ENCODE data around the gene HCK.

The HCK gene

GRCh38 chr20:32138921-32139320, 86.9 kb downstream of the HCK start:
- 95% methylated on average over 8 of the region's 8 CpGs for WGBS (ENCODE audit: insufficient coverage)
- POLR2A ChIA-PET: no interaction called here
- Histone ChIP-seq H3K27me3 (replicated peaks in 2 of 5; ENCODE audit: control insufficient read depth in 4 of 5, insufficient read depth in 5 of 5, low read length in 4 of 5) (no peaks in the 10 kb centered on the region), H3K9me3 (ENCODE audit: control extremely low read depth in 1 of 5, control insufficient read depth in 4 of 5, insufficient read depth in 2 of 5, low read depth in 1 of 5, low read length in 4 of 5) (no peaks in the 10 kb centered on the region), H3K27ac (ENCODE audit: insufficient read depth in 1 of 2, low read depth in 1 of 2, low read length in 2 of 2, poor library complexity in 1 of 2, severe bottlenecking in 2 of 2) (no peak overlapping the region), H3K4me3 (ENCODE audit: control insufficient read depth in 1 of 7, extremely low read depth in 1 of 7, insufficient read depth in 4 of 7, low read depth in 2 of 7, low read length in 6 of 7) (no peak overlapping the region), H3K36me3 (ENCODE audit: control insufficient read depth in 4 of 4, insufficient read depth in 4 of 4, low read length in 3 of 4) (peaks cover 34 to 82% (median 57%) of the 10 kb centered on the region in 4 experiments), H3K4me1 (ENCODE audit: control extremely low read depth in 1 of 4, control insufficient read depth in 4 of 4, insufficient read depth in 4 of 4, low read length in 3 of 4) (no peaks in the 10 kb centered on the region)
- DNase-seq: no peak
- CTCF ChIA-PET: no interaction called here

GRCh38 chr20:32139947-32140346, 87.9 kb downstream of the HCK start:
- no peaks in the 10 kb centered on the region for H3K27me3 ChIP-seq (replicated peaks in 2 of 5; ENCODE audit: control insufficient read depth in 4 of 5, insufficient read depth in 5 of 5, low read length in 4 of 5)
- H3K36me3 ChIP-seq (ENCODE audit: control insufficient read depth in 4 of 4, insufficient read depth in 4 of 4, low read length in 3 of 4): peaks cover 33 to 87% (median 65%) of the 10 kb centered on the region in 4 experiments
- no peaks in the 10 kb centered on the region for H3K4me1 ChIP-seq (ENCODE audit: control extremely low read depth in 1 of 4, control insufficient read depth in 4 of 4, insufficient read depth in 4 of 4, low read length in 3 of 4)
- no peak for DNase-seq
- WGBS (ENCODE audit: insufficient coverage): 100% methylated on average over 2 of the region's 3 CpGs
- H3K27ac ChIP-seq (ENCODE audit: insufficient read depth in 1 of 2, low read depth in 1 of 2, low read length in 2 of 2, poor library complexity in 1 of 2, severe bottlenecking in 2 of 2): no peak overlapping the region
- no peaks in the 10 kb centered on the region for H3K9me3 ChIP-seq (ENCODE audit: control extremely low read depth in 1 of 5, control insufficient read depth in 4 of 5, insufficient read depth in 2 of 5, low read depth in 1 of 5, low read length in 4 of 5)
- no peak overlapping the region for H3K4me3 ChIP-seq (ENCODE audit: control insufficient read depth in 1 of 7, extremely low read depth in 1 of 7, insufficient read depth in 4 of 7, low read depth in 2 of 7, low read length in 6 of 7)
- ChIA-PET POLR2A (no interaction called here), CTCF (no interaction called here)

GRCh38 chr20:32140603-32141002, 88.6 kb downstream of the HCK start:
- no peak for DNase-seq
- Histone ChIP-seq H3K27ac (ENCODE audit: insufficient read depth in 1 of 2, low read depth in 1 of 2, low read length in 2 of 2, poor library complexity in 1 of 2, severe bottlenecking in 2 of 2) (no peak overlapping the region), H3K27me3 (replicated peaks in 2 of 5; ENCODE audit: control insufficient read depth in 4 of 5, insufficient read depth in 5 of 5, low read length in 4 of 5) (no peaks in the 10 kb centered on the region), H3K4me1 (ENCODE audit: control extremely low read depth in 1 of 4, control insufficient read depth in 4 of 4, insufficient read depth in 4 of 4, low read length in 3 of 4) (no peaks in the 10 kb centered on the region), H3K9me3 (ENCODE audit: control extremely low read depth in 1 of 5, control insufficient read depth in 4 of 5, insufficient read depth in 2 of 5, low read depth in 1 of 5, low read length in 4 of 5) (no peaks in the 10 kb centered on the region), H3K36me3 (ENCODE audit: control insufficient read depth in 4 of 4, insufficient read depth in 4 of 4, low read length in 3 of 4) (peaks cover 35 to 93% (median 70%) of the 10 kb centered on the region in 4 experiments), H3K4me3 (ENCODE audit: control insufficient read depth in 1 of 7, extremely low read depth in 1 of 7, insufficient read depth in 4 of 7, low read depth in 2 of 7, low read length in 6 of 7) (no peak overlapping the region)
- CTCF ChIA-PET: no interaction called here
- WGBS (ENCODE audit: insufficient coverage): 100% methylated on average over 1 of the region's 4 CpGs
- POLR2A ChIA-PET: no interaction called here

- CTCF ChIA-PET: no interaction called here
- Histone ChIP-seq H3K36me3 (ENCODE audit: control insufficient read depth in 4 of 4, insufficient read depth in 4 of 4, low read length in 3 of 4) (peaks cover 32 to 96% (median 72%) of the 10 kb centered on the region in 4 experiments), H3K9me3 (ENCODE audit: control extremely low read depth in 1 of 5, control insufficient read depth in 4 of 5, insufficient read depth in 2 of 5, low read depth in 1 of 5, low read length in 4 of 5) (no peaks in the 10 kb centered on the region), H3K4me3 (ENCODE audit: control insufficient read depth in 1 of 7, extremely low read depth in 1 of 7, insufficient read depth in 4 of 7, low read depth in 2 of 7, low read length in 6 of 7) (no peak overlapping the region), H3K4me1 (ENCODE audit: control extremely low read depth in 1 of 4, control insufficient read depth in 4 of 4, insufficient read depth in 4 of 4, low read length in 3 of 4) (no peaks in the 10 kb centered on the region), H3K27me3 (replicated peaks in 2 of 5; ENCODE audit: control insufficient read depth in 4 of 5, insufficient read depth in 5 of 5, low read length in 4 of 5) (no peaks in the 10 kb centered on the region), H3K27ac (ENCODE audit: insufficient read depth in 1 of 2, low read depth in 1 of 2, low read length in 2 of 2, poor library complexity in 1 of 2, severe bottlenecking in 2 of 2) (no peak overlapping the region)
- 98% methylated on average over 21 of the region's 21 CpGs for WGBS (ENCODE audit: insufficient coverage)
- POLR2A ChIA-PET: no interaction called here
- no peak for DNase-seq
Observed at GRCh38 chr20:32141465-32141980, 89.5 kb downstream of the HCK start.

GRCh38 chr20:32142088-32142487, 90.0 kb downstream of the HCK start:
- H3K36me3 ChIP-seq (ENCODE audit: control insufficient read depth in 4 of 4, insufficient read depth in 4 of 4, low read length in 3 of 4): peaks cover 35 to 93% (median 73%) of the 10 kb centered on the region in 4 experiments
- H3K9me3 ChIP-seq (ENCODE audit: control extremely low read depth in 1 of 5, control insufficient read depth in 4 of 5, insufficient read depth in 2 of 5, low read depth in 1 of 5, low read length in 4 of 5): no peaks in the 10 kb centered on the region
- ChIA-PET CTCF (interaction anchor here (1.0 kb wide), 1 partner anchor 10 kb away, joined by 3 read pairs; no protein-coding TSS in a partner anchor), POLR2A (interaction anchor here (0.6 kb wide), 1 partner anchor 10 kb away, joined by 4 read pairs; no protein-coding TSS in a partner anchor)
- no peak for DNase-seq
- no peaks in the 10 kb centered on the region for H3K27me3 ChIP-seq (replicated peaks in 2 of 5; ENCODE audit: control insufficient read depth in 4 of 5, insufficient read depth in 5 of 5, low read length in 4 of 5)
- H3K4me3 ChIP-seq (ENCODE audit: control insufficient read depth in 1 of 7, extremely low read depth in 1 of 7, insufficient read depth in 4 of 7, low read depth in 2 of 7, low read length in 6 of 7): no peak overlapping the region
- H3K27ac ChIP-seq (ENCODE audit: insufficient read depth in 1 of 2, low read depth in 1 of 2, low read length in 2 of 2, poor library complexity in 1 of 2, severe bottlenecking in 2 of 2): no peak overlapping the region
- WGBS (ENCODE audit: insufficient coverage): 100% methylated on average over 2 of the region's 5 CpGs
- H3K4me1 ChIP-seq (ENCODE audit: control extremely low read depth in 1 of 4, control insufficient read depth in 4 of 4, insufficient read depth in 4 of 4, low read length in 3 of 4): no peaks in the 10 kb centered on the region

GRCh38 chr20:32142991-32143390, 90.9 kb downstream of the HCK start:
- H3K27me3 ChIP-seq (replicated peaks in 2 of 5; ENCODE audit: control insufficient read depth in 4 of 5, insufficient read depth in 5 of 5, low read length in 4 of 5): no peaks in the 10 kb centered on the region
- 100% methylated on average over 10 of the region's 15 CpGs for WGBS (ENCODE audit: insufficient coverage)
- peaks cover 31 to 87% (median 66%) of the 10 kb centered on the region in 4 experiments for H3K36me3 ChIP-seq (ENCODE audit: control insufficient read depth in 4 of 4, insufficient read depth in 4 of 4, low read length in 3 of 4)
- POLR2A ChIA-PET: no interaction called here
- no peak overlapping the region for H3K4me3 ChIP-seq (ENCODE audit: control insufficient read depth in 1 of 7, extremely low read depth in 1 of 7, insufficient read depth in 4 of 7, low read depth in 2 of 7, low read length in 6 of 7)
- no peaks in the 10 kb centered on the region for H3K9me3 ChIP-seq (ENCODE audit: control extremely low read depth in 1 of 5, control insufficient read depth in 4 of 5, insufficient read depth in 2 of 5, low read depth in 1 of 5, low read length in 4 of 5)
- CTCF ChIA-PET: interaction anchor here (1.0 to 1.1 kb wide), 2 partner anchors 9 to 11 kb away, joined by 3 read pairs; no protein-coding TSS in a partner anchor
- DNase-seq: no peak
- no peak overlapping the region for H3K27ac ChIP-seq (ENCODE audit: insufficient read depth in 1 of 2, low read depth in 1 of 2, low read length in 2 of 2, poor library complexity in 1 of 2, severe bottlenecking in 2 of 2)
- H3K4me1 ChIP-seq (ENCODE audit: control extremely low read depth in 1 of 4, control insufficient read depth in 4 of 4, insufficient read depth in 4 of 4, low read length in 3 of 4): no peaks in the 10 kb centered on the region

GRCh38 chr20:32144898-32145662, 93.0 kb downstream of the HCK start:
- Histone ChIP-seq H3K27ac (ENCODE audit: insufficient read depth in 1 of 2, low read depth in 1 of 2, low read length in 2 of 2, poor library complexity in 1 of 2, severe bottlenecking in 2 of 2) (no peak overlapping the region), H3K4me1 (ENCODE audit: control extremely low read depth in 1 of 4, control insufficient read depth in 4 of 4, insufficient read depth in 4 of 4, low read length in 3 of 4) (no peaks in the 10 kb centered on the region), H3K36me3 (ENCODE audit: control insufficient read depth in 4 of 4, insufficient read depth in 4 of 4, low read length in 3 of 4) (peaks cover 26 to 82% (median 67%) of the 10 kb centered on the region in 4 experiments), H3K9me3 (ENCODE audit: control extremely low read depth in 1 of 5, control insufficient read depth in 4 of 5, insufficient read depth in 2 of 5, low read depth in 1 of 5, low read length in 4 of 5) (no peaks in the 10 kb centered on the region), H3K27me3 (replicated peaks in 2 of 5; ENCODE audit: control insufficient read depth in 4 of 5, insufficient read depth in 5 of 5, low read length in 4 of 5) (no peaks in the 10 kb centered on the region), H3K4me3 (ENCODE audit: control insufficient read depth in 1 of 7, extremely low read depth in 1 of 7, insufficient read depth in 4 of 7, low read depth in 2 of 7, low read length in 6 of 7) (no peak overlapping the region)
- POLR2A ChIA-PET: no interaction called here
- WGBS (ENCODE audit: insufficient coverage): 97% methylated on average over 7 of the region's 8 CpGs
- no peak for DNase-seq
- CTCF ChIA-PET: interaction anchor here (0.8 to 1.0 kb wide), 2 partner anchors 9 to 10 kb away, joined by 3 read pairs; no protein-coding TSS in a partner anchor
